GM12878 (cell line): ENCODE data around the gene SCLY. TPM values are rescaled to one million over a fixed set of nuclear protein-coding genes. Genes with fewer than 3 reads are reported as not detected.

ENCODE experiments used
- ATAC-seq: fragments of 200-7000 bp; cut with Tn5 transposase; 3 replicates; pipeline ENCODE4 v1.9.1; 2020; ENCODE audit warnings: mild to moderate bottlenecking, moderate library complexity
- BruUV-seq: library from RNA; stranded (reverse); fragments of 400-500 nt; replicated peaks from 2 replicates; lab custom pipeline; 2021; lab: Mats Ljungman, UMichigan
- CTCF ChIA-PET: fragments of 300-600 bp; sonication (Branson Sonifier 250); formaldehyde crosslinking; extraction: SDS; loops from one replicate; lab custom pipeline; 2021; ENCODE audit warnings: inconsistent platforms; lab: Yijun Ruan, JAX
- POLR2A ChIA-PET: fragments of 350-600 bp; formaldehyde crosslinking; extraction: SDS; loops from one replicate; lab custom pipeline; 2021; ENCODE audit warnings: inconsistent platforms; lab: Charles Lee
- RAD21 ChIA-PET: fragments of 300-600 bp; sonication (Branson Sonifier 250); formaldehyde crosslinking; loops from one replicate; lab custom pipeline; 2023; ENCODE audit warnings: antibody characterized with exemption; ENCODE audit not compliant: unreplicated experiment; lab: Charles Lee
- SMC1A ChIA-PET: fragments of 300-600 bp; sonication (Branson Sonifier 250); formaldehyde crosslinking; loops from one replicate; lab custom pipeline; 2023; ENCODE audit not compliant: unreplicated experiment, uncharacterized antibody; lab: Charles Lee
- DNase-seq: peaks from one replicate; pipeline ENCODE4 v3.0.0-alpha.2; 2011; ENCODE audit warnings: low read depth, low spot score
- FAIRE-seq: peaks from 3 replicates; lab custom pipeline; 2011; peaks lifted over from hg19 to GRCh38; lab: Jason Lieb, UNC
- H2AFZ ChIP-seq: 2 replicates; pipeline ENCODE4 v1.6.0; 2011; ENCODE audit warnings: low read depth, low read length, control low read depth; ENCODE audit not compliant: control insufficient read depth
- H3K27ac ChIP-seq: 2 replicates; pipeline ENCODE4 v1.5.1; 2011; ENCODE audit warnings: control low read depth; ENCODE audit not compliant: control insufficient read depth, insufficient read depth
- H3K27me3 ChIP-seq, 2 experiments: replicated peaks in 1 of 2; 2 replicates each; pipeline versions ENCODE4 v1.6.0 to v1.6.1; 2011; ENCODE audit warnings: low read length in 1 of 2; ENCODE audit not compliant: control insufficient read depth in 2 of 2, insufficient read depth in 2 of 2
- H3K36me3 ChIP-seq, 2 experiments: 2 replicates each; pipeline ENCODE4 v1.5.1; 2011; ENCODE audit warnings: low read length in 1 of 2; ENCODE audit not compliant: control insufficient read depth in 2 of 2, insufficient read depth in 2 of 2
- H3K4me1 ChIP-seq: 2 replicates; pipeline ENCODE4 v1.6.1; 2011; ENCODE audit warnings: mild to moderate bottlenecking, low read length, moderate library complexity, mixed read lengths; ENCODE audit not compliant: control insufficient read depth, insufficient read depth
- H3K4me2 ChIP-seq: 2 replicates; pipeline ENCODE4 v1.6.0; 2011; ENCODE audit warnings: control low read depth; ENCODE audit not compliant: control insufficient read depth, insufficient read depth
- H3K4me3 ChIP-seq: fragments of 200-600 bp; sonication (generic); 2 replicates; pipeline ENCODE4 v1.5.1; 2016
- H3K79me2 ChIP-seq: 2 replicates; pipeline ENCODE4 v1.6.0; 2011; ENCODE audit warnings: low read length; ENCODE audit not compliant: control insufficient read depth, insufficient read depth
- H3K9ac ChIP-seq: 2 replicates; pipeline ENCODE4 v1.8.0; 2011; ENCODE audit warnings: low read length, control low read depth, mixed read lengths; ENCODE audit not compliant: control insufficient read depth, insufficient read depth
- H3K9me3 ChIP-seq: replicated peaks from 3 replicates; pipeline ENCODE4 v1.5.1; 2011; ENCODE audit warnings: mild to moderate bottlenecking, low read length; ENCODE audit not compliant: control insufficient read depth, insufficient read depth
- H4K20me1 ChIP-seq: 2 replicates; pipeline ENCODE4 v1.6.0; 2011; ENCODE audit not compliant: control insufficient read depth, insufficient read depth
- EGR1 ChIP-seq, 2 experiments: IDR thresholded peaks; 1 replicate in 1 of 2; 2 replicates in 1 of 2; pipeline ENCODE4 v1.6.1; 2011 to 2012; ENCODE audit warnings: low read depth in 2 of 2, low read length in 2 of 2, borderline replicate concordance in 1 of 2, mild to moderate bottlenecking in 1 of 2, moderate library complexity in 1 of 2
- ESRRA ChIP-seq: IDR thresholded peaks from 2 replicates; pipeline ENCODE4 v1.6.1; 2012; ENCODE audit warnings: mild to moderate bottlenecking, low read length, improper control_type of control experiment
- FOXK2 ChIP-seq: fragments of 450-650 bp; IDR thresholded peaks from 2 replicates; pipeline ENCODE4 v1.6.1; 2017; ENCODE audit warnings: mild to moderate bottlenecking, moderate library complexity
- MEF2B ChIP-seq: fragments of 450-650 bp; IDR thresholded peaks from 2 replicates; pipeline ENCODE4 v1.6.1; 2018; ENCODE audit warnings: mild to moderate bottlenecking, moderate library complexity; ENCODE audit not compliant: partially characterized antibody, poor library complexity, severe bottlenecking
- NBN ChIP-seq: fragments of 450-650 bp; IDR thresholded peaks from 2 replicates; pipeline ENCODE4 v1.6.1; 2016
- RFX5 ChIP-seq: IDR thresholded peaks from 2 replicates; pipeline ENCODE4 v1.6.1; 2011; ENCODE audit warnings: low read depth, low read length, improper control_type of control experiment
- ZNF274 ChIP-seq: IDR thresholded peaks from one replicate; pipeline ENCODE4 v1.8.0; 2011; ENCODE audit not compliant: insufficient read length, insufficient read depth
- WGBS: methylation state at CpG from one replicate; pipeline ENCODE4 v1.1.6; 2016; ENCODE audit warnings: low lambda C conversion rate; ENCODE audit not compliant: insufficient replicate concordance, insufficient coverage; ENCODE audit errors: missing lambda C conversion rate; 5-methylcytosine and 5-hydroxymethylcytosine counted together
- in situ Hi-C: fragments of 300-500 bp; cut with MboI; formaldehyde crosslinking; loops from 9 replicates; pipeline ENCODE4 v1.14.3; 2018; ENCODE audit warnings: mixed read lengths
- intact Hi-C: fragments of 100-400 bp; cut with micrococcal nuclease; formaldehyde crosslinking; loops from one replicate; pipeline ENCODE4 v1.14.2; 2022; ENCODE audit not compliant: unreplicated experiment
- polyA plus RNA-seq, 11 experiments: library from polyadenylated mRNA; depleted of rRNA in 4 of 11; unstranded in 6 of 11; stranded (reverse) in 5 of 11; fragments of >200 nt; fragmentation: Nextera tagmentation in 4 of 11; fragmentation: Illumina TruSeq in 1 of 11; extraction: Ambion mirVana in 4 of 11; extraction: Trizol in 1 of 11; gene quantifications; 1 replicate in 1 of 11; 2 replicates in 10 of 11; pipeline versions ENCODE4 v1.2.1 to v1.2.3, GENCODE V29; 2011 to 2016; ENCODE audit warnings: inconsistent platforms in 2 of 11, missing spikeins in 2 of 11, low read depth in 1 of 11
- total RNA-seq, 4 experiments: library from RNA; depleted of rRNA in 3 of 4; stranded (reverse); fragments of >200 nt in 3 of 4; fragmentation: Illumina TruSeq in 1 of 4; extraction: Trizol in 1 of 4; gene quantifications; 2 replicates each; pipeline versions ENCODE4 v1.2.1 to v1.2.3, GENCODE V29; 2013 to 2021
- TF ChIP-seq, protein P1 (sequence below): IDR thresholded peaks from 2 replicates; pipeline ENCODE4 v1.6.1; 2011; ENCODE audit warnings: mild to moderate bottlenecking, low read depth, low read length, moderate library complexity; ENCODE audit not compliant: insufficient replicate concordance
- TF ChIP-seq, protein P2 (sequence below): fragments of 150-350 bp; IDR thresholded peaks from 2 replicates; pipeline ENCODE4 v1.6.1; 2016; ENCODE audit warnings: low read depth, low read length
- TF ChIP-seq, protein P3 (sequence below): fragments of 450-650 bp; IDR thresholded peaks from 2 replicates; pipeline ENCODE4 v1.6.1; 2017; ENCODE audit warnings: borderline replicate concordance

SCLY gene
- total and polyA plus RNA-seq, 10 of the 15 experiments (the other 5 are each of a cell fraction or from before 2014, with no cell fraction given), result 3.3 to 49.1 (median 32.3) TPM

DNA sequence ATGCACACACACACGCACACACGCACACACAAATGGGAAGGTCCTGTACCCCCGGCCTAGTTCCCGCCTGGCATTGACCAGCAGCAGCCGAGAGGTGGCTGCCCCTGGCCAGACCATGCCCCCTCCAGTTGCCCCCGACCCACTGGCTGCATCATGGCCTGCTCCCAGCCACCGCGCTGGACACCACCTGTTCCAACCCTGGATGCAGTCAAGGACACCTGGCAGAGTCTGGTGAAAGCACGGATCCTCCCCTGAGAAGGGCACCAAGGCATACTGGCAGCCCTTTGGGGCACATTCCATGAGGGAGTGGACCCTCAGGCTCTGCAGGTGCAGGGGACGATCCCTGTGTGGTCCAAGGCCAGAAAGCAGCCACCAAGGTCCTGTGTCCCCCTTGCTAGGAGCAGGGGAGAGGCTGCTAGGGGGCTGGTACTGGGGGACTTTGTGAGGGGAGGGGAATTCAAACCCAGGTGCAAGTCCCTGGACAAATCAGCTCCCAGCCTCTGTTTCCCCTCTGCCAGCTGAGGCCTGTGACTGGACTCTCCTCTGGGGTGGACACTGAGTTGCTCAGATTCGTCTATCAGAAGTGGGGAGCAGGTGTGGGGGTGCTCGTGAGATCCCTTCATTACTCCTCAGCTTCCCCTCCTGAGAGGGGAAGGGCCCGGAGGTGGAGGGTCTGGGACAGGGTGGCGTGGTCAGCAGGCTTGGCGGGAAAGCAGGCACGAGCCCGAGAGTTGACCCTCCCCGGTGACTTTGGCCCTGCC lies 42.8 kb downstream of the SCLY start:
- no peak for DNase-seq
- no TSS peak for BruUV-seq
- no peaks in the 10 kb centered on the region for H3K36me3 ChIP-seq
- no peaks in the 10 kb centered on the region for H3K9me3 ChIP-seq
- H3K4me3 ChIP-seq, result no peak overlapping the region
- ChIA-PET POLR2A (no interaction called here), RAD21 (no interaction called here), SMC1A (no interaction called here), CTCF (interaction anchor here (0.9 kb wide), 1 partner anchor 434 kb away, joined by 3 read pairs; no protein-coding TSS in a partner anchor)
- H3K9ac ChIP-seq, result no peak overlapping the region
- H2AFZ ChIP-seq, result no peak overlapping the region
- H3K79me2 ChIP-seq, result no peaks in the 10 kb centered on the region
- intact Hi-C loops (no loop called here), in situ Hi-C loops (no loop called here)
- no peak for FAIRE-seq
- H3K4me2 ChIP-seq, result no peak overlapping the region
- no peaks in the 10 kb centered on the region for H3K27me3 ChIP-seq
- H3K4me1 ChIP-seq, result peaks cover 26% of the 10 kb centered on the region
- WGBS, result 56% methylated on average over 18 of the region's 18 CpGs
- H4K20me1 ChIP-seq, result no peaks in the 10 kb centered on the region
- no peak for TF ChIP-seq ZNF274
- TF ChIP-seq MEF2B, result no peak
- no peak for ATAC-seq
- H3K27ac ChIP-seq, result no peak overlapping the region

DNA sequence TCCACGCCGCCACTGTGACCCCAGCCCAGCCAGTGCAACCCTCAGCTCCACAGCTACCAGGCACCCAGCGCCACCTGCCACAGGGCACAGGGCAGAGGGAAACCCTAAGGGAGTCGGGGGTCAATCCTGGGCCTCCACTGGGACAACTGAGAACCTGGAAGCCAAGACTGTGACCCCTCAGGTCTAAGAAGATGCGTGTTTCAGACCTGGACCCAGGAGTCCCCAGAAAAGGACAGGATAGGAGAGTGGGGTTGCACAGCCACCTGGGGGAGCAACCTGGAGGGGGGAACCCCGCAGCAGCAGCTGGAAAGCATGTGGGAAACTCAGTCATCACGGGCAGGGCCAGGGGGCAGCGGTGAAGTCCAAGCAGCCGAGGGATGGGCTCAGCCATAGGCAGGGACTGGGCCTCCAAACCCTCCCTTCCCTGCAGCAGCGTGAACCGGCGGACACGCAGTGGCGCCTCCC lies 43.5 kb downstream of the SCLY start:
- CTCF ChIA-PET, result interaction anchor here (0.9 kb wide), 1 partner anchor 435 kb away, joined by 3 read pairs; no protein-coding TSS in a partner anchor
- no peak for TF ChIP-seq ESRRA
- TF ChIP-seq NBN, result no peak
- no peak for TF ChIP-seq FOXK2
- no peak for TF ChIP-seq EGR1 (IDR thresholded peaks at IDR 0.05; ENCODE audit: borderline replicate concordance in 1 of 2, low read depth in 2 of 2, low read length in 2 of 2)
- TF ChIP-seq, protein P1, sequence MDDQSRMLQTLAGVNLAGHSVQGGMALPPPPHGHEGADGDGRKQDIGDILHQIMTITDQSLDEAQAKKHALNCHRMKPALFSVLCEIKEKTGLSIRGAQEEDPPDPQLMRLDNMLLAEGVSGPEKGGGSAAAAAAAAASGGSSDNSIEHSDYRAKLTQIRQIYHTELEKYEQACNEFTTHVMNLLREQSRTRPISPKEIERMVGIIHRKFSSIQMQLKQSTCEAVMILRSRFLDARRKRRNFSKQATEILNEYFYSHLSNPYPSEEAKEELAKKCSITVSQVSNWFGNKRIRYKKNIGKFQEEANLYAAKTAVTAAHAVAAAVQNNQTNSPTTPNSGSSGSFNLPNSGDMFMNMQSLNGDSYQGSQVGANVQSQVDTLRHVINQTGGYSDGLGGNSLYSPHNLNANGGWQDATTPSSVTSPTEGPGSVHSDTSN, result no peak
- TF ChIP-seq, protein P2, sequence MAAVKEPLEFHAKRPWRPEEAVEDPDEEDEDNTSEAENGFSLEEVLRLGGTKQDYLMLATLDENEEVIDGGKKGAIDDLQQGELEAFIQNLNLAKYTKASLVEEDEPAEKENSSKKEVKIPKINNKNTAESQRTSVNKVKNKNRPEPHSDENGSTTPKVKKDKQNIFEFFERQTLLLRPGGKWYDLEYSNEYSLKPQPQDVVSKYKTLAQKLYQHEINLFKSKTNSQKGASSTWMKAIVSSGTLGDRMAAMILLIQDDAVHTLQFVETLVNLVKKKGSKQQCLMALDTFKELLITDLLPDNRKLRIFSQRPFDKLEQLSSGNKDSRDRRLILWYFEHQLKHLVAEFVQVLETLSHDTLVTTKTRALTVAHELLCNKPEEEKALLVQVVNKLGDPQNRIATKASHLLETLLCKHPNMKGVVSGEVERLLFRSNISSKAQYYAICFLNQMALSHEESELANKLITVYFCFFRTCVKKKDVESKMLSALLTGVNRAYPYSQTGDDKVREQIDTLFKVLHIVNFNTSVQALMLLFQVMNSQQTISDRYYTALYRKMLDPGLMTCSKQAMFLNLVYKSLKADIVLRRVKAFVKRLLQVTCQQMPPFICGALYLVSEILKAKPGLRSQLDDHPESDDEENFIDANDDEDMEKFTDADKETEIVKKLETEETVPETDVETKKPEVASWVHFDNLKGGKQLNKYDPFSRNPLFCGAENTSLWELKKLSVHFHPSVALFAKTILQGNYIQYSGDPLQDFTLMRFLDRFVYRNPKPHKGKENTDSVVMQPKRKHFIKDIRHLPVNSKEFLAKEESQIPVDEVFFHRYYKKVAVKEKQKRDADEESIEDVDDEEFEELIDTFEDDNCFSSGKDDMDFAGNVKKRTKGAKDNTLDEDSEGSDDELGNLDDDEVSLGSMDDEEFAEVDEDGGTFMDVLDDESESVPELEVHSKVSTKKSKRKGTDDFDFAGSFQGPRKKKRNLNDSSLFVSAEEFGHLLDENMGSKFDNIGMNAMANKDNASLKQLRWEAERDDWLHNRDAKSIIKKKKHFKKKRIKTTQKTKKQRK, result no peak
- TF ChIP-seq, protein P3, sequence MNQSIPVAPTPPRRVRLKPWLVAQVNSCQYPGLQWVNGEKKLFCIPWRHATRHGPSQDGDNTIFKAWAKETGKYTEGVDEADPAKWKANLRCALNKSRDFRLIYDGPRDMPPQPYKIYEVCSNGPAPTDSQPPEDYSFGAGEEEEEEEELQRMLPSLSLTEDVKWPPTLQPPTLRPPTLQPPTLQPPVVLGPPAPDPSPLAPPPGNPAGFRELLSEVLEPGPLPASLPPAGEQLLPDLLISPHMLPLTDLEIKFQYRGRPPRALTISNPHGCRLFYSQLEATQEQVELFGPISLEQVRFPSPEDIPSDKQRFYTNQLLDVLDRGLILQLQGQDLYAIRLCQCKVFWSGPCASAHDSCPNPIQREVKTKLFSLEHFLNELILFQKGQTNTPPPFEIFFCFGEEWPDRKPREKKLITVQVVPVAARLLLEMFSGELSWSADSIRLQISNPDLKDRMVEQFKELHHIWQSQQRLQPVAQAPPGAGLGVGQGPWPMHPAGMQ, result no peak
- no peak for TF ChIP-seq RFX5
- DNase-seq, result no peak
- H2AFZ ChIP-seq, result no peak overlapping the region
- BruUV-seq, result no TSS peak
- H3K79me2 ChIP-seq, result no peaks in the 10 kb centered on the region
- POLR2A ChIA-PET, result no interaction called here
- in situ Hi-C loops (no loop called here), intact Hi-C loops (no loop called here)
- H3K4me1 ChIP-seq, result peaks cover 24% of the 10 kb centered on the region
- no peaks in the 10 kb centered on the region for H3K27me3 ChIP-seq
- no peak for FAIRE-seq
- H4K20me1 ChIP-seq, result no peaks in the 10 kb centered on the region
- WGBS, result 59% methylated on average over 13 of the region's 14 CpGs
- no peak for ATAC-seq
- H3K27ac ChIP-seq, result no peak overlapping the region
- SMC1A ChIA-PET, result no interaction called here
- H3K4me2 ChIP-seq, result no peak overlapping the region
- no peaks in the 10 kb centered on the region for H3K9me3 ChIP-seq
- H3K36me3 ChIP-seq, result no peaks in the 10 kb centered on the region
- H3K4me3 ChIP-seq, result no peak overlapping the region
- RAD21 ChIA-PET, result no interaction called here
- no peak overlapping the region for H3K9ac ChIP-seq
